Measurements from ENCODE around the gene SSUH2.

DNA sequence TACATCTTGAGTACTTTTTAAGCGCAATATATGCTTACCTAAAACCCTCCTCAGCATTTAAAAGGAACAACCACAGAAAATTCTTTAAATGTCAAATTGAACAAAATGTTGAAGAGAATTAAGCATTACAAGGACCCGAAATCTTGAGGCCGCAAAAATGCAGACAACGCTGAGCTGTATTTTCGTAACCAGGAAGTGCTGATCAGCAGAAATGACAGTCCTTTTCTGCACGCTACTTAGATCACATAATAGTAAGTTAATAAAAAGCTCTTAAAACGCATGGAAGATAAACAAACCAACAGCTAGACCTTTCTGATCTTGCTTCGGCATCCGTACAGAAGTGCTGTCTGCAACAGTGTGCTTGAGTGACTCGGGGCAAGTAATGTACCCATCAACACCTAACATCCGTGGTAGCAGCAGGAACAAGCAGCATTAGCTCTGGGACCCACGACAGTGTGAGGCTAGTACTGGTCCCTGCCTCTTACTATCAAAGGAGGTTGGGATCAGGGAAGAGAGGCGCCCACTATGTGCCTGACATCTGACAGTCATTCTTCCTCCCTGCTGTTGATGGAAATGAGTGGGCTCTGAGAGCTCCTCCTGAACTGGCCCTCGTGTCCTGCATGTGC, 1.8 kb upstream of the SSUH2 start:
- TF ChIP-seq CTCF (IDR thresholded peaks at IDR 0.05): no peak
- no peak for TF ChIP-seq ZFX (IDR thresholded peaks at IDR 0.05; ENCODE audit: borderline replicate concordance)

All from 22Rv1 (cell line).